Measurements from ENCODE around the gene FGD2. TPM values are rescaled to one million over a fixed set of nuclear protein-coding genes. Genes with fewer than 3 reads are reported as not detected.

Gene FGD2
- total RNA-seq, 1 experiment from 2014 or later: 0.19 TPM

DNA sequence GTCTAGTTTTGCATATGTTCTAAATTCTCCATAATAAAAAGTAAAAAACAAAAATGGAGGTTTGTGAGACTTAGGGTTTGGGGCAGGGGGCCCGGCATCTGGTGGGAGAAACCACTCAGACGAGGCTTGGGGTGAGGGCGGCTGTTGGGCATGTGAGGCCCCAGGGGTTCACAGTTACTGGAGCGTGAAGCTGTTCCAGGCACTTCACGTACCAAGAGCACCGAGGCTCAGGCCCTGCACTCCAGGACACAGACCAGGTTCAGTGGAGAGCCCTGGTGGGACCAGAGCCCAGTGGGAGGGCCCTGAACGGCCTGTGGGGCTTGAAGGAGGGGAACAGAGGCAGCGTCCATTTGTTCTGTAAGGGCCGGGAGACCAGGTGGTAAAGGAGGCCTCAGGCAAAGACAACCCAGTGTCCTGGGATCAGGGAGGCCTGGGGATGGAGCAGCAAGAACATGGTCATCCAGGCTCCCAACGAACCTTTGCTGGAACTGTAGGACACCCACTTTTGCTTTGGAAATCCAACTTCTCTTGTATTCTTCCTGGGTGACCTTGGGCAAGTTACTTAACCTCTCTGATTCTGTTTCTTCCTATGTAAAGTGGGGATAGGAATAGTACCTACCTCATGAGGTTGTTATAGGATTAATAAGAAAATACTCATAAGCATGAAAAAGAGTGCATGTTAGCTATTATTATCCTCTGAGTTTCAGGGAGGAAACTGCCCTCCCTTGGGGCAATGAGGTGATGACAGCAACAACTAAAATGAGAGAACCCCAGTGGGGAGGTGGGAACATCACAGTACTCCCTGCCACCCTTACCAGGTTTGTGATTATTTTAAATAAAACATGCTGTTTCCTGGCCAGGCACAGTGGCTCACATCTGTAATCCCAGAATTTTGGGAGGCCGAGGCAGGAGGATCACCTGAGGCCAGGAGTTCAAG is 1.1 kb upstream of the FGD2 start:
- no peaks in the 10 kb centered on the region for H3K4me1 Mint-ChIP-seq (ENCODE audit: low read depth, unreplicated experiment)
- H3K36me3 Mint-ChIP-seq (ENCODE audit: insufficient read depth, unreplicated experiment): no peaks in the 10 kb centered on the region
- peaks cover 66% of the 10 kb centered on the region for H3K27me3 Mint-ChIP-seq (ENCODE audit: unreplicated experiment)
- intact Hi-C loops (cut with micrococcal nuclease; ENCODE audit: unreplicated experiment): no loop called here
- BruUV-seq (replicated peaks): no TSS peak
- DNase-seq: no peak
- CTCF ChIA-PET: no interaction called here
- H3K9me3 Mint-ChIP-seq (ENCODE audit: low read depth, unreplicated experiment): no peaks in the 10 kb centered on the region
- no peak overlapping the region for H3K4me3 Mint-ChIP-seq (ENCODE audit: low read depth, unreplicated experiment)
- no peak for TF ChIP-seq CTCF (IDR thresholded peaks at IDR 0.05; ENCODE audit: unreplicated experiment)
- H3K27ac Mint-ChIP-seq (ENCODE audit: unreplicated experiment): no peak overlapping the region

DNA sequence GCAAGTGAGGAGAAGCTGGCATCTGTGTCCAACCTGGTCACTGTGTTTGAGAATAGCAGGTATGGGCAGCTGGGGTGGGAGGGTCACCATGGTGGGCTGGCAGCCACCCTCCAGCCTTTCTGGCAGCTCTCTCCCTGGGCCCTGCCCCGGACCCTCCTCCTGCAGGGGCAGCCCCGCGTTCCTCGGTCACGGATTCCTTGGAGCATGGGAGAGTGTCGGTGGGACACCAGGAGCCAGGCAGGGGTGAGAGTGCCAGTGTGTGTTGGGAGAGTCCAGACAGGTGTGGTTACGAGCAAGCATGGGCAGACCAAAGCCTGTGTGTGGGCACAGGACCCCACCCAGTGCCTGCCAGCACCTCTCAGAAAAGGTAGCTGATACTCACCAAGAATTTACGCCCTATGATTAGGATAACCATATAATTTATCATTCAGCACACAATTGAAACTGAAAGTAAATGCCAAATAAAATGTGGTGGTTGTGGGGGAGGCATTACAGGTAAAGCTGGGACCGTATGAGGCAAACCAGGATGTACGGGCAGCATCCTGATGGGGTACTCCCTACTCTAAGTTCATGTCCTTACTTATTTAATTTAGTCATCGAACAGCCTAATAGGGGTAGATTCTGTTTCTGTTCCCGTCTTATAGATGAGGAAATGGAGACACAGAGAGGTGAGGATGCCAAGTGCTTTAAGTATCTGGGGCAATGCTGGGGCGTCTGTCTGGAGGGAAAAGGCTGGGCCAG is 542 bp downstream of the FGD2 start:
- intact Hi-C loops (cut with micrococcal nuclease; ENCODE audit: unreplicated experiment): no loop called here
- Mint-ChIP-seq H3K36me3 (ENCODE audit: insufficient read depth, unreplicated experiment) (no peaks in the 10 kb centered on the region), H3K4me1 (ENCODE audit: low read depth, unreplicated experiment) (no peaks in the 10 kb centered on the region), H3K27ac (ENCODE audit: unreplicated experiment) (no peak overlapping the region), H3K9me3 (ENCODE audit: low read depth, unreplicated experiment) (no peaks in the 10 kb centered on the region), H3K4me3 (ENCODE audit: low read depth, unreplicated experiment) (no peak overlapping the region), H3K27me3 (ENCODE audit: unreplicated experiment) (peaks cover 50% of the 10 kb centered on the region)
- CTCF ChIA-PET: interaction anchor here (1.3 to 2.3 kb wide), 3 partner anchors 12 to 245 kb away, joined by 3 to 14 read pairs (median 3); no protein-coding TSS in a partner anchor
- no peak for DNase-seq
- no TSS peak for BruUV-seq (replicated peaks)
- TF ChIP-seq CTCF (IDR thresholded peaks at IDR 0.05; ENCODE audit: unreplicated experiment): no peak

DNA sequence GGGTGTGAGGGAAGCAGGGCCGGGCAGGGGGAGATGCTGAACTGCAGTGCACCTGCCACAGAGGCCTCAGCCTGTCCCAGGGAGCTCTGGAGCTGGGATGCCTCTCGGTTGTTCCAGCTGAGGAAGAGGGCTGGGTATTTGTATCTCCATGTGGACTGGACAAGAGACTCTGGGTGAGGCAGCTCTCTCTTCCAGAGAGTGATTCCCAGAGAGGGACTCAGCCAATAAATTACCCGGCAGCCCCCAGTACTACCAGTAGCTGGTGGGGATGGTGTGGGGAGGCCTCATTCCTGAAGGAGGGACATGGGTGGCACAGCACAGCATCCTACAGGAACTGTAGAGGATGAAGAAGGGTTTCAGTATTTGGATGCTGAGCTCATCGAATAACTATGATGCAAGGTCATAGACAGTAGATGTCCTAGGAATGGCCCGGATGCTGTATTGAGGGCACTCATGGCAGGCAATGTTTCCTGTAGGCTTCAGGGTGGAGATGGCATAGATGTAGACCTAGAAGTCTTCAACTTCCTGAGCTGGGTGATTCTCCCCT is 1.4 kb downstream of the FGD2 start:
- Mint-ChIP-seq H3K27me3 (ENCODE audit: unreplicated experiment) (peaks cover 42% of the 10 kb centered on the region), H3K27ac (ENCODE audit: unreplicated experiment) (no peak overlapping the region), H3K9me3 (ENCODE audit: low read depth, unreplicated experiment) (no peaks in the 10 kb centered on the region), H3K4me1 (ENCODE audit: low read depth, unreplicated experiment) (no peaks in the 10 kb centered on the region), H3K4me3 (ENCODE audit: low read depth, unreplicated experiment) (no peak overlapping the region), H3K36me3 (ENCODE audit: insufficient read depth, unreplicated experiment) (no peaks in the 10 kb centered on the region)
- no peak for DNase-seq
- intact Hi-C loops (cut with micrococcal nuclease; ENCODE audit: unreplicated experiment): no loop called here
- CTCF ChIA-PET: interaction anchor here (1.3 to 2.3 kb wide), 3 partner anchors 11 to 246 kb away, joined by 3 to 14 read pairs (median 3); no protein-coding TSS in a partner anchor
- TF ChIP-seq CTCF (IDR thresholded peaks at IDR 0.05; ENCODE audit: unreplicated experiment): no peak
- BruUV-seq (replicated peaks): no TSS peak

GRCh38 chr6:37007340-37008043 is 2.0 kb downstream of the FGD2 start:
- CTCF ChIA-PET: interaction anchor here (1.3 to 2.3 kb wide), 3 partner anchors 10 to 247 kb away, joined by 3 to 14 read pairs (median 3); no protein-coding TSS in a partner anchor
- TF ChIP-seq CTCF (IDR thresholded peaks at IDR 0.05; ENCODE audit: unreplicated experiment): no peak
- no peak for DNase-seq
- intact Hi-C loops (cut with micrococcal nuclease; ENCODE audit: unreplicated experiment): no loop called here
- H3K36me3 Mint-ChIP-seq (ENCODE audit: insufficient read depth, unreplicated experiment): no peaks in the 10 kb centered on the region
- BruUV-seq (replicated peaks): no TSS peak
- no peak overlapping the region for H3K4me3 Mint-ChIP-seq (ENCODE audit: low read depth, unreplicated experiment)
- no peaks in the 10 kb centered on the region for H3K9me3 Mint-ChIP-seq (ENCODE audit: low read depth, unreplicated experiment)
- no peak overlapping the region for H3K27ac Mint-ChIP-seq (ENCODE audit: unreplicated experiment)
- H3K27me3 Mint-ChIP-seq (ENCODE audit: unreplicated experiment): peaks cover 35% of the 10 kb centered on the region
- H3K4me1 Mint-ChIP-seq (ENCODE audit: low read depth, unreplicated experiment): no peaks in the 10 kb centered on the region
